ENCODE data around the gene ST6GAL1.

The ST6GAL1 gene

DNA sequence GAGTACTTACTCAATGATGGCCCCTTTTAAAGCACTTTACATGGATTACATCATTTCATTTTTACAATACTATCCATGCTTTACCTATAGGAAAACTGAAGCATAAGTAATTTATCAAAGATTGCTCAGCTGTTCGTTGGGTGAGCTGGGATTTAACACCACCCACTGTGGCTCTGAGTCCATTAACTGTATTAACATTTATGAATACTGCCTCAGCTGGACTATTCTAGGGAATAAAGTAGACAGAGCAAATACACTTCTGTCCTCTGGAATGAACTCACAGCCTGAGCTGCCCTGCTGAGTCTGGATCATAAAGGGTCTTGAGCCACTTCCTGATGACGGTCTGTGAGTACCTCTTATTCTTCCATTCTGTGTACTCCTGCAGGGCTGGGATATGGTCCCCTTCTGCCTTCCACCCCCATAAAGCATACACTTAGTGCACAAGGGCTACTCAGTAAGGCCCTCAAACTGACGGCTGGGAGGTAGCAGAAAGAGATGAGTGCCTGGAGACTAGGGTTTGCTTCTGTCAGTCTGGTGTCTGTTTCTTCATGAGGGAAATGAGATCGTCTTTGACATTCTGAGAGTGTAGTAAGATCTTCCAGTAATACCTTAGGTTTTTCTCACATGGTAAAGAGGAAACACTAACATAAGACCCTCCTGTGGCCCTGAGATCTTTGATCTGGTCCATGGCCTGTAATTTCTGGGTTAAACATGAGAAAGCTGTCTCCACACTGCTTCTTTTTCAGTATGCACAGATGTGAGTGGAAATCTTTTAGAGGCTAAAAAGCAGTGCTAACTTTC is 12.6 kb upstream of the ST6GAL1 start:
- DNase-seq: no peak

DNA sequence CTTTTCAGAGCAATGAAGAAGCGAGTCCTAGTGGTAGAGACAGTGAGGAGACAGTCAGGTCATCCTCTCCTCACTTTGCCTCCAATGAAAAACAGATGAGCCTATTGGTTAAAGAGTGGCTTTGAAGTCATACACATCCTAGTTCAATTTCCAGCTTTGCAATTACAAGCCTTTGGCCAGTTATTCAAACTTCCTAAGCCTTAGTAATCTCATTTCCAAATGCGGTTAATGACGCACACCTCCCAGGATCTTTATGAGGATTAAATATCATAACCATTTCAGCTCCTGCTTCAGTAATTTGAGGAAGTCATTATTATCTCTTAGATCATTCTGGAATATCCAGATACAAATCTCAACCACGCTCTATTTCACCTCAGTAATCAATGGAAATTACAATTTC is 10.0 kb upstream of the ST6GAL1 start:
- no peak for DNase-seq

DNA sequence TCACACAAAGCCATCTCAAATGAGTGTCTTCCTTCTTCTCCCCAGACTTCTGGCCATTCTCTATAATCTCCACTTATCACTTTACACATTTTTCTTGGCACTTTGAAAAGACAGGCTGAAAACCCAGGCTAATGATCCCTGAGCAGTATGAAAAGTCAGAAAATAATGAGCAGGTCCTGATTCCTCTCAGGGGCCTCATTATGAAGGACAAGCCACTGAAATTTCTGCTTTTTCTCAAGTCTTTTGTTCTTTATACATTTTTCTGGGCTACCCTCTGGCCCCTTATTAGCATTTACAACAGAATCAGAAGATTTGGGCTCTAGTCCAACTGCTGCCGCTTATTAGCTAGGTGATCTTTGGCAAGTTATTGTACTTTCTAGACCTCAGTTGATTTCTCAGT is 9.5 kb upstream of the ST6GAL1 start:
- no peak for DNase-seq

DNA sequence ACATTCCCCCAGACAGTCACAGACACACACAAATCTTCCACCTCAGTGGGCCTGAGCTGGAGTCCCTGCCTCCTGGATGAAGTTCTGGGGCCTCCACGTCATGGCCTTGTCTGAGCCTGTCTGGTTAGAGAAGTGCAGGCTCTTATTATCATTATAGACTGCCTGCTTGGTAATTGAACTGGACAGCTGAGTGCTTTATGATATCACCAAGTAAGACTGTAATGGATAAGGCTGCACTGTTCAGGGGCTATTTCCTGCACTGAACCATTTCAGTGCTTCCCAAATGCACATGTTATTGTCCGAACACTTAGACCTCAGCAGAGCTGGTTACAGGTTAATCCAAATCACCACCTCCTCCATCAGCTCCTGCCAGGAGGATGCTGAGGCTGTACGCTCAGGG is 8.7 kb upstream of the ST6GAL1 start:
- DNase-seq: no peak

DNA sequence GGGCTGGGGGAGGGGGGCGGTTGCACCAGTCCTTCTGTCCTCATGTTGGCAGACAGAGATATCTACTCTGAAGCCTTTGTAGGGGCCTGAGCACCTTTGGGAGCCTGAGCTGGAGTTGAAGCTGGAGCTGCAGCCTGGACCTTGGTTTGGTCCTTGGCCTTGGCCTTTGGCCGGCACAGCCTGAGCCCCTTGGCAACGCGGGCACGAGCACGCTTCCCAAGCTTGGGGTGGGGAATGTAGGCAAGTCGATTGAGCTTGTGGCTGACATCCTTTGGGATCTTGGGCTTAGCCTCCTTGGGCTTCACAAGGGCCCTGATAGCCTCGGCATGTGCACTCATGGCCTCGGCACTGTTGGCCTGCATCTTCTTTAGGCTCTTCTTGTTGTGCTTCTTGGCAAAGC is 8.1 kb upstream of the ST6GAL1 start:
- no peak for DNase-seq

DNA sequence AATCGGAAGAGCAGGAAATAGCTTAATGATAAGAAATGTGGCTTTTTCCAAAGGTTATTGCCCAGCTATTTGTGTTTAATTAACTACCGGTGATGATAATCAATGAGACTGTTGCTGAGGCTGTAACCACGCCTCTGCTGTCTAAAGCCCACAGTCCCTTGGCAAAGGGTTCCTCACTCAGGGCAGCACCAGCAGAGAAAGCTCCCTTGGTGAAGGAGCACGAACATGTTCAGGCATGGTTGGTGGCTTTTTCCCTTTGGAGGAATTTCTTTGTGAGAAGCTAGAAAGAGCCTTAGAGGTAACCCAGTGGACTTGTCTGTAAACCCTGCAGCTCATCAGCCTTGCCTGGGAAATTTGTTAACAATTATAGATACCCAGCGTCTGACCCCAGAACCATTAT is 7.5 kb upstream of the ST6GAL1 start:
- no peak for DNase-seq

DNA sequence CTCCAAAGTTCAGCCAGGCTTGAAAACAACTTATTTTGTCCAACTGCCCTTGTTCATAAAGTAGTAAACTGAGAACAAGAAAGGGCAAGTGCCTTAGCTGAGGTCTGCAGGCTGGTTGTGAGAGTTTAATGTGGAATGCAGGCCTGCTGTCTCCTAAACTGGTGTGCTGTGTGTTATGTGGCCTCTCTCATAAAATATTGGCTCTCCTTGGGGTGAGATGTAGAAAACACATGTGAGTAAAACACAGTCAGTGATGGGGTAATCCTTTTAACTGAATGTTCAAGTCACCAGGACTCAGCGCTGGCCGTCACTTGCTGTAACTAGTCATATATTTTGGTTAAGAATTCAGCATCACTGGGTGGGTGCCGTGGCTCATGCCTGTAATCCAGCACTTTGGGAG is 7.1 kb upstream of the ST6GAL1 start:
- no peak for DNase-seq

DNA sequence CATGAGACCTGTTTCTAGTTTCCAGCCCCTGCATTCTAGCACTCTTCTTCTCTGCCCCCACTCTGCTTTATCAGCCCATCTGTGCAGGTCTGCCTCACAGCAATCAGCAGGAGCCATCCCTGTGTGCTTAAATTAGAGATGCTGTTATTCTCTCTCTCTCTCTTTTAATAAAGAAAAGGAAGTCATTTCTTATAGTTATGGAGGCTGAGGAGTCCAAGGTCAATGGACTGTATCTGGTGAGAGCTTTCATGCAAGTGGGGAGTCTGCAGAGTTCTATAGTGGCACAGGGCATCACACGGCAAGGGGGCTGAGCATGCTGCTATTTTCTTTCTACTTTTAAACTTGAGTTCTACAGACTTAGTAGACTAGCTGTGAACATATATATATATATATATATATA is 4.5 kb upstream of the ST6GAL1 start:
- DNase-seq: no peak

DNA sequence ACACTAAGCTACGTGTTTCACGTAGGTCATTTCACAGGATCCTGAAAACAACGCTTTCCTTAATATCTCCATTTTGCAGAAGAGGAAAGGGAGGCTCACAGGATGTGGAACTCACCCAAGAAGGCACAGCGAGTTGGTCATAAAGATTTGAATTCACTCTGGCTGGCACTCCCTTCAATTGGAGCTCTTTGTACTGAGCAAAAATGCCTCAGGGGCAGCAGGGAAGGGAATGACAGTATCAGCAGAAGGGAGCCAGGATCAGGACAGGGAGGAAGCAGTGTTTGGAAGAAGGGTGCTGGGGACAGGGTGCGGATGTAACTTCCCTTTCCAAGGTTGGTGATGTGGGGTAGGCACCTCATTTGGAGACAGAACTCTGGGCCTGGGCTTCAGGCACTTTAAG is 1.1 kb upstream of the ST6GAL1 start:
- DNase-seq: no peak

DNA sequence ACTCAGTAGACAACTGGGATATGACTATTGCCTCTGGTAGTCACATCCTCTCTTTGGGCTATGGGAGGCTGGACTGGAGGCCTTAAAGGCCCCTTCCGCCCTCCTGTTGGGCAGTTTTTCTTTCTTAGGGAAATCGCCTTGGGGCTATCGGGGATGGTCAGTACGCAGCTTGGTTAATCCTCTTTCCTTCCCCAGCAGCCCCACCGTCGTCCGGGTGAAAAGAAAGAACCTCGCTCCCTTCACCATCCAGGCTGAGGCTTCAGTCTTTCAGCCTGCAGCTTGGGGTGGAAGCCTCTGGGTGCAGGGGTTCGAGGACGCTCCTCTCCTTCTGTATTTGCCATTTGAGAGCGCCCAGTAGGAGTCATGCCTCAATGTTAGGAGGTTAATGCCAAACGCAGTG is 641 bp upstream of the ST6GAL1 start:
- no peak for DNase-seq

DNA sequence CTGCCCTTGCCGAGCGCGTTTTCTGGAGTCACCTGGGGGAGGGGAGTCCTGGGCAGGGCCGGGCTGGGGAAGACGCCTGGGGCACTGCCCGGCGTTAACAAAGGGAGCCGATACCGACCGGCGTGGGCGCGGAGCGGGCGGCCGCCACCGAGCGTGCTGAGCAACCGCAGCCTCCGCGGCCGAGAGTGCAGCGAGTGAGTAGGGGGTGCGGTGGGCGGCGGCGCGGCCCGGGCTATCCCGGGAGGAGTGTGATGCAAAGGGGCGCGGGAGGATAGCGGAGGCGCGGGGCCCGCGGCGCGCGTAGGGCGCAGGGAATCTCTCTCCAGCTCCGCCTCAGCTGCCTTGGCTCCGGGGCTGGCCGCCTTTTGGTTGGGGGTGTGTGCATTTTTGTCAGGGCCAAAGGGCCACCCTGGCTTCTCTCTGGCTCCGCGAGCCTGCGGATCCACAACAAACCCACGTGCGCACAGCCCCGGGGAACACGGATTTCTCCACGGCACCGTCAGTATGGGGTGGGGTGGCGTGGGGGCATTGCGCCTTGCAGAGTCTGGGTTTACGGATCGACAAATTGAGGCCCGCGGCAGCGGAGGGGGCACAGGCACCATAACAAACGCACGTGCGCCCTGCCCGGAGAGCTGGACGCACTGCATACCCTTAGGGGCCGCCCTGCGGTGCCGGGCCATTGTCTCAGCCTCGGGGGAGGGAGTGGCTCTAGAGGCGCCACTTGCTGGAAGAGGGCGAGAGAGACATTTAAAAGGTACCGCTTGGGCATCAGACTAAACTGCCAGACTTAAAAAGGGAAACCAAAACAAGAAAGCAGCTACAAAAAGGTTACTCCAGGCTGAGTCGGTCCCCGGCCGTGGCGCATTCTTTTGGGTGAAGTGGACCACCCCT is 560 bp downstream of the ST6GAL1 start:
- DNase-seq: peak; percentile 50 to 55

DNA sequence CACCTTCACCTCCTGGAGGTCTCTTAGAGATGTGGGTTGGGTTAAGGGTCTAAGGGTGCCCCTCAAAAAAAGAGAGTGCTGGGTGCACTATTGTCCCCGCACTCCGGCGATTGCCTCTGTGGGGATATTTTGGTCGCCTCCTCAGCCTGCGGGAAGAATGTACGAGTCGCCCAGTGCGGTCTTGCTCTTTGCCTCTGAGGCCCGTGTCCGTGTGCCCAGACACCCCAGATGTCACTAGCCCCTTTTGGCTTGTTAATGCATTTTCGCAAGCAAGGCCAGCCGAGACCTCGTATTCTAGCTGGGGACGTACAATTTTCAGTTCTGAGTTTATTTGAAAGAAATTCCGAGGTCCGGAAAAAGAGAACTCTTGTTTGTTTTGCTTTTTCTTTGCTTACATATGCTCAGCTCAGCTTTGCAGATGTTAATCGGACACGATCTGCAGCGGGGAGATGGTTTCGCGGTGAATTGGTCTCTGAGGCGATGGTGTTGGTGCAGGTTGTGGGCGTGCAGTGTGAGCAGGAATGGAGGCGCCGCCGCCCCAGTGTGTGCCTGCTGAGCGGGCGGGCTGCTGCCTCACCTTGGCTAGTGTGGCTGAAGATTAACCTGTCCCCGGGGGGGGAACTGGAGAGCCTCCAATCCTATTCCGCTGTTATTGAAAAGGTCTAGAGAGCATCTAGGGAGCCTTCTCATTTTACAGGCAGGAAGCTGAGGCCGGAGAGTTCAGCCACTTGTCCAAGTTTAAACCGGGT is 1.4 kb downstream of the ST6GAL1 start:
- peak; percentile 63 to 70 for DNase-seq

DNA sequence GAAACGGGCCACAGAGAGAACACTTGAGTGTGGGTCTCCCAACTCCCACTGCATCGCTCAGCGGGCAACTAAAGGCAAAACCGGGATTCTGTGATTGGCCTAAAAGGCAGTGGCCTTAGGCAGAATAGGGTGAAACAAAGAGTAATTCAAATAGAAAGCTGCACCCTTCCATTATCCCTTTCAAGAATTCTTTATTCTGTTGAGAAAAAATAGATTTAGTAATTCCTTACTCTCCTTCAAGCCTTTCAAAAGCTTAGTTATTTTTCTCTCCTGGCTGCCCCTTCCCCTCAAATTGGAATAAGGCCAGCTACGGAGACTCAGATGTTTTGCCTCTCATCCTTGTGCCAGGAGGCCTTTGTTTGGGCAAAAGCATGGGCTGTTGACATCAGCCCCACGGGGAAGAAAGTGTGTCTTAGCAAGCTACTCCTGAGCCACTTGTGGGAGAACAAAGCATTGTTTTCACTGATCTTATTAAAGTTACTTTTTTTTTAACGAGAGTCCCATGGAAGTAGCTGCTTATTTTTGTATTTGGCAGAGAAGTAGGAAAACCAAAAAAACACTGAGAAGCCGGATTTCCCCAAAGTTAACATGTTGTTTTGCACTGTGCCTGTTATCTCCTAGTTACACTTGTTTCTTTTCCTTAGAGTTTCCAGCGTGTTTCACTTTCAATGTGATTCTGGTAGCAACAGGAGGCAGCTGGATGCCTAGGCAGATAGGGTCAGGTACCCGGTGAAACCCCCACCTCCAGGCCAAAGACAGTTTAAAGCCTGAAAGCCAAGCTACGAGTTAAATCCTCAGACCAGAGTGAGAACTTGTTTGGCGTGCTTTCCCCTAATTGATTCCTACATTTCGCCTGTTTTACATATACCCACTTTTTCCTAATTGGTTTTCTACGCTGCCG is 2.2 kb downstream of the ST6GAL1 start:
- no peak for DNase-seq

DNA sequence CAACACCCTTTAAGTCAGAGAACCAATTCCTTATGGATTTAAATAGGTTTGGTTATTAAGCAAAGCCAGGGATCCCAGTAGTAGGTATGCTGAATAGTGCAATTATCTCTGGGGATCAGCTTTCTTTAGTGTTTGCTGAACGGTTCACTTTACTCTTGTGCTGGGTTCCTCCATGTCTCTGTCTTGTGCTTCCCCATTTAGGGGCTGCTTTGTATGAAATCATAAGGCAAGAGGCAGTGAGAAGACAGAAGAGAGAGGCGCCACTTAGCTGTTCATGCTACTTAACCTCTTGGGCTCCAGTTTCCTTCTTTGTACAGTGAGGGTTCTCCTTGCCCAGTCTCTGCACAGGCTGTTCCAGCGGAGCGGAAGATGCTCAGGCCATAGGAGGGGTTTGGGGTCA is 3.5 kb downstream of the ST6GAL1 start:
- no peak for DNase-seq

DNA sequence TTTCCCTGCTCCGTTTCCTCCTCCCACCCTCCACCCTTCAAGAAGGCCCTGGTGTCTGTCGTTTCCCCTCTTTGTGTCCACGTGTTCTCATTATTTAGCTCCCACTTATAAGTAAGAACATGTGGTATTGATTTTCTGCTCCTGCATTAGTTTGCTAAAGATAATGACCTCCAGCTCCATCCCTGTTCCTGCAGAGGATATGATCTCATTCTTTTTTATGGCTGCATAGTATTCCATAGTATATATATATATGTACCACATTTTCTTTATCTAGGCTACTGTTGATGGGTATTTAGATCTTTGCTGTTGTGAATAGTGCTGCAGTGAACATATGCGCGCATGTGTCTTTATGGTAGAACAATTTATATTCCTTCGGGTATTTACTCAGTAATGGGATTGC is 4.8 kb downstream of the ST6GAL1 start:
- DNase-seq: no peak

DNA sequence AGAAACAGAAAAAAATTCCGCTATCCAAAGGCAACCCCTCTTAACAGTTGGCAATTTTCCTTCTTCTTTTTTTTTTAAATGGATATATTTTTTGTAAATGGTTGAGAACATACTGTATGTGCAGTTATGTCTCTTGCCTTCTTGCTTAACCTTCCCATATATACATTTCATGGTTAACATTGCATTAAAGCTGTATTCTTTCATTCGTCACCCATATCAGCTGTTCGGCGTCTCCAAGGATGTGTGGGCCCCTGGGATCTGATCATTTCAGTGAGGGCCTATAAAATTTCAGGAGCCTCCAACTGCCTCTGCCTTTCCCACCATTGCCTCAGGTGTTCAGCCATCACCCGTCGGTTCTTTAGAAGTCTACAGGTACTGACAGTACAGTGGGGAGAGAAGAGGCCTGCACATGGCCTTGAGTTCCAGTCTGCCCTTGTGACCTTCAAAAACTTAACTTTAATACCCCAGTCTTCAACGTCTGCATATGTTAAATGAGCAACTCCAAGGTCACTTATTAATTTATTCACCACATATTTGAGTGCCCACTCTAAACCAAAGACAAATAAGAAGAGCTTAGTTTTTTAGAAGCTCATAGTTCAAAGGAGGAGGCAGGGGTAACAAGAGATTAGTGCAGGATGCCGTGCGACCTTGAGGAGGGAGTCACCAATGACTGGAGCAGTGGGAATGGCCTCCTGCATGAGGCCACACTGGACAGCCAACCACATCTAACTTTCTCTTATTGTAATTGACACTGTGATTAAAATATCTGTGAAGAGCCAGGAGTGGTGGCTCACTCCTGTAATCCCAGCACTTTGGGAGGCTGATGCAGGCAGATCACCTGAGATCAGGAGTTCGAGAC is 6.9 kb downstream of the ST6GAL1 start:
- no peak for DNase-seq

DNA sequence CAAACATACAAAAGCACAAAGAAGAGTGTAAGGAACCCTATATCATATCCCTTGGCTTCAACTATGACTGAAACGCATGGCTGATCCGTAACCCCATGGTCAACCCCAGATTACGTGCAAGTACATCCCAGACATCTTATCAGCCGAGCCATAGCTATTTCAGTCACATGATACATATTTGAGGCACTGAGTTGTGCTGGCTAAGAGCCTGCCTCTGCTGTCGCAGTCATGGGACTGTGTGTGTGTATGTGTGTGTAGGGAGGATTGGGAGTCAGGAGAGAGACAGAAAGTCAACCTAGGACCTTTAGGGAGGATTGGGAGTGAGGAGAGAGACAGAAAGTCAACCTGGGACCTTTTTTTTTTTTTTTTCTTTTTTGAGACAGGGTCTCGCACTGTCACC is 8.4 kb downstream of the ST6GAL1 start:
- DNase-seq: no peak

DNA sequence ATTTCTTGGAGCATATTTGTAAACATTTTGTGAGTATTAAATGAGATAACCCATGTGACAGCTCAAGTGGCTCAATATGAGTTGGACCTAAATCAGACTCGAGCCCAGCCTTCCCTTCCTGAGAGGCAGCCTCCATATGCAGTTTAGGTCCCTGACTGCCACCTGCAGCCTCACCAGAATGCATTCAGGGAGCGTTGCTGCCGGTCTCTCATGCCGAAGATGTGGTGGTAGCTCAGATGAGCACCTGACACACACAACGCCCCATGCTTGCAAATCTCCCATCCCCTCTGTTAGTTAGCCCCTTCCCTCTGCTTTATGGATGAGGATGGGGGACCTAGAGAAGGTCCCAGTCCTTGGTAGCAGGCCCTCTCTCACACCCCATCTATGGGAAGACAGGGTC is 9.2 kb downstream of the ST6GAL1 start:
- DNase-seq: no peak

DNA sequence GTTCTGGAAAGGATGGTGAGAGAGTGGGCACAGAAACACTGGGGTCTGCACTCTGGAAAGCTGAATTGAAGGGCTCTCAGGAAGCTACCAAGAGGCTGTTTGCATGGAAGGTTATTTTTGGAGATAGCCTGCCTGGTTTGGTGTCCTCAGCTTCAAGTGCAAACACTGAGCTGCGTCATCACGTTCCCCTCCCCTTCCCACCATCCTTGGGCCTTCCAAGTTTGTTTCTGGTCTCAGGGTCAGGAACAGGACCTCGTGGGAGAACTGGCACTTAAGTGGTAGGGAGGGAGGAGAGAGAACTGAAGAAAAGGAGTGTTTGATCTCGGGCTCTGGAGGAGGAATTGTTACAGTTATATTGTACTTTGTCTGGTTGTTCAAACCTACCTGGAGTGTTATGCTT is 10.6 kb downstream of the ST6GAL1 start:
- DNase-seq: no peak

DNA sequence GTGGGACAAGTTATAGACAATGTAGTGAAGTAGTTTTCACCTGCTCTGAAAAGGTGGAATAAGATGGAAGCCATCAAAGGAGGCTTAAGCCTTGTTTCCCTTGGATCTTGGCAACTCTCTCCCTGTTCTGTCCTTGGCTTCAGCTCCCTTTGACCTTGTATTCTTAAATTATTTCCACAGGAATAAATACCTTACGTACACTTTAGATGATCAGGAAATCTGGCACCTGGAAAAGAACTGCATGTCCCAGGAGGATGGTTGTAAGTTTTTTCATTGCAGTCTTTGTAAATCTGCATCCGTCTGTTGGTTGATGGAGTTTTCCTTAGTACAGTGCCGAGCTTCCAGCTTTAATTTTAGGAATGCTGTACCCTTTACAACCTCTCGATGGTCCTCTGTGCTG is 11.8 kb downstream of the ST6GAL1 start:
- no peak for DNase-seq

DNA sequence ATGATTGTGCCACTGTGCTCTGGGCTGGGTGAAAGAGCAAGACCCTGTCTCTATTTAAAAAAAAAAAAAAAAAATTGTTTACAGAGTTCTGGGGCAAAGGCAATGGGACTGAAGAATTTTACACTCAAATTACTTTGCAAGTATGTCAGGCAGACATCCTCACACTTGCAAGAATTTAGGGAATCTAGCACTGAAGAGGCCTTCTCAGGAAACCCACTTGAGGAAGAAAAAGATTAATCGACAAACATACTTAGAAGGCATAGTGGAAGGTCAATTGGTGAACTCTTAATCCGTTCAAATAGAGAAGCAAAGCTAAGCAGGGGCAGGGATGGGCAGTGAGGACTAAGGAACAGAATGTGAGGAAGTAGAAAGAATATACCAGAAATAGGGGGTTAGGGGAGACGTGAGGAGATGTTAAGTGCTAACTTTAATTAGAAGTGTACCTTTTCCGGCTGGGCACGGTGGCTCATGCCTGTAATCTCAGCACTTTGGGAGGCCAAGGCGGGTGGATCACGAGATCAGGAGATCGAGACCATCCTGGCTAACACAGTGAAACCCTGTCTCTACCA is 15.0 kb downstream of the ST6GAL1 start:
- no peak for DNase-seq

Data from stimulated activated CD4-positive, alpha-beta T cell treated with anti-CD3 and anti-CD28 coated beads, Interleukin-4, amount 100 ng/mL, for 4 hours (primary cell).